GM23338 (cell line): ENCODE measurements around the gene PIGA. TPM values are rescaled to one million over a fixed set of nuclear protein-coding genes. Genes with fewer than 3 reads are reported as not detected.

Experiments used
- ATAC-seq: fragments of 200-7000 bp; cut with Tn5 transposase; 3 replicates; pipeline ENCODE4 v1.9.1; 2020
- DNase-seq: peaks from one replicate; pipeline ENCODE4 v3.0.0-alpha.2; 2015; ENCODE audit warnings: low spot score
- H2AFZ ChIP-seq: fragments of 200-600 bp; sonication (generic); 2 replicates; pipeline ENCODE4 v1.8.0; 2016; ENCODE audit warnings: antibody characterized with exemption, mild to moderate bottlenecking, moderate library complexity
- H3F3A ChIP-seq: fragments of 200-600 bp; sonication (generic); replicated peaks from 2 replicates; pipeline ENCODE4 v1.8.0; 2017; ENCODE audit warnings: antibody characterized with exemption, mixed run types, low read depth
- H3K27ac ChIP-seq: fragments of 200-600 bp; sonication (generic); 2 replicates; pipeline ENCODE4 v1.6.1; 2016; ENCODE audit warnings: low read depth
- H3K27me3 ChIP-seq: fragments of 200-600 bp; sonication (generic); 2 replicates; pipeline ENCODE4 v1.8.0; 2016; ENCODE audit warnings: mild to moderate bottlenecking, mixed run types, moderate library complexity; ENCODE audit not compliant: insufficient read depth
- H3K36me3 ChIP-seq: fragments of 200-600 bp; sonication (generic); 2 replicates; pipeline ENCODE4 v1.8.0; 2016; ENCODE audit warnings: mild to moderate bottlenecking; ENCODE audit not compliant: insufficient read depth
- H3K4me1 ChIP-seq: fragments of 200-600 bp; sonication (generic); 2 replicates; pipeline ENCODE4 v1.8.0; 2016; ENCODE audit warnings: mild to moderate bottlenecking, moderate library complexity; ENCODE audit not compliant: insufficient read depth
- H3K4me2 ChIP-seq: fragments of 200-600 bp; sonication (generic); 2 replicates; pipeline ENCODE4 v1.7.1; 2017; ENCODE audit warnings: mixed run types
- H3K4me3 ChIP-seq: fragments of 200-600 bp; sonication (generic); 2 replicates; pipeline ENCODE4 v1.6.1; 2016; ENCODE audit warnings: mixed run types
- H3K79me2 ChIP-seq: fragments of 200-600 bp; sonication (generic); replicated peaks from 2 replicates; pipeline ENCODE4 v1.8.0; 2017; ENCODE audit warnings: mild to moderate bottlenecking; ENCODE audit not compliant: insufficient read depth
- H3K9me2 ChIP-seq: fragments of 200-600 bp; sonication (generic); 2 replicates; pipeline ENCODE4 v1.8.0; 2017; ENCODE audit not compliant: insufficient read depth
- H4K20me1 ChIP-seq: fragments of 200-600 bp; sonication (generic); replicated peaks from 2 replicates; pipeline ENCODE4 v1.8.0; 2017; ENCODE audit warnings: mild to moderate bottlenecking; ENCODE audit not compliant: insufficient read depth
- H3K27ac Mint-ChIP-seq: 2 replicates; pipeline ENCODE4 v1.8.0; 2020; ENCODE audit warnings: inconsistent platforms, mild to moderate bottlenecking, moderate library complexity, mixed read lengths
- H3K27me3 Mint-ChIP-seq: 3 replicates; pipeline ENCODE4 v1.8.0; 2022; ENCODE audit warnings: low read depth, mild to moderate bottlenecking, moderate library complexity, mixed read lengths, inconsistent platforms; ENCODE audit not compliant: insufficient read depth, poor library complexity
- H3K36me3 Mint-ChIP-seq: 3 replicates; pipeline ENCODE4 v1.8.0; 2021; ENCODE audit warnings: low read depth, mild to moderate bottlenecking, inconsistent platforms, moderate library complexity, mixed read lengths
- H3K4me1 Mint-ChIP-seq: 3 replicates; pipeline ENCODE4 v1.8.0; 2020; ENCODE audit warnings: mild to moderate bottlenecking, inconsistent platforms, mixed read lengths
- H3K4me3 Mint-ChIP-seq: 3 replicates; pipeline ENCODE4 v1.8.0; 2021; ENCODE audit warnings: moderate library complexity, mild to moderate bottlenecking, inconsistent platforms, mixed read lengths
- H3K9me3 Mint-ChIP-seq: 3 replicates; pipeline ENCODE4 v1.8.0; 2020; ENCODE audit warnings: moderate library complexity, mild to moderate bottlenecking, inconsistent platforms, mixed read lengths
- CTCF ChIP-seq, 2 experiments: fragments of 200-600 bp in 1 of 2; sonication (generic) in 1 of 2; conservative IDR thresholded peaks; 2 replicates each; pipeline versions ENCODE4 v1.5.1 to v1.6.1; 2016 to 2017; ENCODE audit warnings: antibody characterized with exemption in 2 of 2, low read depth in 2 of 2, mild to moderate bottlenecking in 2 of 2, moderate library complexity in 1 of 2
- ETS1 ChIP-seq: IDR thresholded peaks from 2 replicates; pipeline ENCODE4 v1.6.1; 2016; ENCODE audit warnings: antibody characterized with exemption
- EZH2phosphoT487 ChIP-seq: fragments of 200-600 bp; sonication (generic); IDR thresholded peaks from one replicate; pipeline ENCODE4 v1.8.1; 2018; ENCODE audit warnings: antibody characterized with exemption; ENCODE audit not compliant: unreplicated experiment
- POLR2AphosphoS5 ChIP-seq: IDR thresholded peaks from 2 replicates; pipeline ENCODE4 v1.6.1; 2016; ENCODE audit warnings: antibody characterized with exemption, low read depth
- REST ChIP-seq: IDR thresholded peaks from one replicate; pipeline ENCODE4 v1.6.1; 2018; ENCODE audit warnings: antibody characterized with exemption; ENCODE audit not compliant: unreplicated experiment
- ZNF114 ChIP-seq: fragments of 250-450 bp; sonication (Bioruptor Pico); IDR thresholded peaks from 2 replicates; pipeline ENCODE4 v1.5.0; 2020; ENCODE audit warnings: mild to moderate bottlenecking, moderate library complexity
- ZNF462 ChIP-seq: fragments of 250-450 bp; sonication (Bioruptor Pico); IDR thresholded peaks from 2 replicates; pipeline ENCODE4 v1.5.0; 2020; ENCODE audit warnings: mild to moderate bottlenecking, moderate library complexity
- polyA plus RNA-seq: library from polyadenylated mRNA; unstranded; fragments of >200 nt; fragmentation: Nextera tagmentation; extraction: Ambion mirVana; gene quantifications from 2 replicates; pipeline ENCODE4 v1.2.1, GENCODE V29; 2016
- total RNA-seq: library from RNA; depleted of rRNA; stranded (reverse); fragments of >200 nt; shearing (Covaris generic); gene quantifications from 2 replicates; pipeline ENCODE4 v1.2.3, GENCODE V29; 2014

PIGA gene
- total and polyA plus RNA-seq, 2 experiments from 2014 or later = 3.5 to 12.1 TPM

- Mint-ChIP-seq H3K36me3 (peaks cover 16% of the 10 kb centered on the region; the same call in 2 of the 3 replicates), H3K27ac (no peak overlapping the region), H3K4me1 (no peaks in the 10 kb centered on the region), H3K27me3 (no peaks in the 10 kb centered on the region), H3K4me3 (no peak overlapping the region), H3K9me3 (no peaks in the 10 kb centered on the region)
- Histone ChIP-seq H3K36me3 (no peaks in the 10 kb centered on the region), H3K27ac (no peak overlapping the region), H3F3A (no peaks in the 10 kb centered on the region), H4K20me1 (no peaks in the 10 kb centered on the region), H3K79me2 (no peaks in the 10 kb centered on the region), H3K4me2 (no peak overlapping the region), H3K27me3 (no peaks in the 10 kb centered on the region), H3K4me1 (no peaks in the 10 kb centered on the region), H3K4me3 (no peak overlapping the region), H2AFZ (no peak overlapping the region), H3K9me2 (no peaks in the 10 kb centered on the region)
- no peak for ATAC-seq
- no peak for DNase-seq
- no peak for TF ChIP-seq REST
- no peak for TF ChIP-seq EZH2phosphoT487
- no peak for TF ChIP-seq CTCF (conservative IDR thresholded peaks at IDR 0.05; ENCODE audit: low read depth in 2 of 2)
- no peak for TF ChIP-seq ETS1
- TF ChIP-seq ZNF114 = no peak
- TF ChIP-seq ZNF462 (CRISPR knock-in tag) = no peak
- no peak for TF ChIP-seq POLR2AphosphoS5
These were observed 13.9 kb downstream of the PIGA start for GRCh38 chrX:15321447-15321846.
